DMS 273 (cell line): ENCODE data around the gene EVI2A.

Experiments
- DNase-seq: peaks from one replicate; lab custom pipeline; 2025; ENCODE audit not compliant: unreplicated experiment; lab: John Stamatoyannopoulos, UW

Gene EVI2A

GRCh38 chr17:31279401-31279800 is 42.0 kb downstream of the EVI2A start:
- no peak for DNase-seq

- DNase-seq, result no peak
Measured at GRCh38 chr17:31275116-31275515, 46.3 kb downstream of the EVI2A start.

- DNase-seq, result no peak
Measured at GRCh38 chr17:31274252-31274651, 47.2 kb downstream of the EVI2A start.

- no peak for DNase-seq
Measured at GRCh38 chr17:31273516-31273915, 47.9 kb downstream of the EVI2A start.

GRCh38 chr17:31272803-31273202 is 48.6 kb downstream of the EVI2A start:
- DNase-seq, result no peak

- no peak for DNase-seq
Measured at GRCh38 chr17:31272236-31272635, 49.2 kb downstream of the EVI2A start.

- DNase-seq, result peak; percentile 8
Measured at GRCh38 chr17:31269578-31269983, 51.8 kb downstream of the EVI2A start.

GRCh38 chr17:31269036-31269577 is 52.3 kb downstream of the EVI2A start:
- no peak for DNase-seq
